Smooth muscle cell (in vitro differentiated cells): ENCODE results near the gene ING3. TPM values are rescaled to one million over a fixed set of nuclear protein-coding genes. Genes with fewer than 3 reads are reported as not detected.

ENCODE experiments used
- DNase-seq: peaks from one replicate; lab custom pipeline; 2025; ENCODE audit not compliant: unreplicated experiment; lab: John Stamatoyannopoulos, UW
- H2AFZ ChIP-seq: fragments of 200-600 bp; sonication (generic); 2 replicates; pipeline ENCODE4 v1.6.0; 2016; ENCODE audit warnings: antibody characterized with exemption, low read depth, mild to moderate bottlenecking
- H3F3A ChIP-seq: fragments of 200-600 bp; sonication (generic); 2 replicates; pipeline ENCODE4 v1.6.0; 2017; ENCODE audit warnings: antibody characterized with exemption, low read depth
- H3K27ac ChIP-seq: fragments of 200-600 bp; sonication (generic); 2 replicates; pipeline ENCODE4 v1.5.1; 2016; ENCODE audit warnings: low read depth, mild to moderate bottlenecking
- H3K27me3 ChIP-seq: fragments of 200-600 bp; sonication (generic); 2 replicates; pipeline ENCODE4 v1.6.1; 2016; ENCODE audit warnings: low read depth, mild to moderate bottlenecking
- H3K36me3 ChIP-seq: fragments of 200-600 bp; sonication (generic); 2 replicates; pipeline ENCODE4 v1.5.1; 2016; ENCODE audit warnings: low read depth
- H3K4me1 ChIP-seq: fragments of 200-600 bp; sonication (generic); 2 replicates; pipeline ENCODE4 v1.5.1; 2016; ENCODE audit warnings: low read depth
- H3K4me2 ChIP-seq: fragments of 200-600 bp; sonication (generic); 2 replicates; pipeline ENCODE4 v1.6.0; 2016; ENCODE audit warnings: mild to moderate bottlenecking
- H3K4me3 ChIP-seq: fragments of 200-600 bp; sonication (generic); 2 replicates; pipeline ENCODE4 v1.5.1; 2016; ENCODE audit warnings: mild to moderate bottlenecking
- H3K79me2 ChIP-seq: fragments of 200-600 bp; sonication (generic); 2 replicates; pipeline ENCODE4 v1.6.0; 2016; ENCODE audit warnings: low read depth, mild to moderate bottlenecking
- H3K9ac ChIP-seq: fragments of 200-600 bp; sonication (generic); 2 replicates; pipeline ENCODE4 v1.6.0; 2016; ENCODE audit warnings: low read depth
- H3K9me3 ChIP-seq: fragments of 200-600 bp; sonication (generic); replicated peaks from 2 replicates; pipeline ENCODE4 v1.5.1; 2016; ENCODE audit warnings: low read depth
- H4K20me1 ChIP-seq: fragments of 200-600 bp; sonication (generic); 2 replicates; pipeline ENCODE4 v1.6.0; 2016; ENCODE audit warnings: low read depth
- CTCF ChIP-seq: fragments of 200-600 bp; sonication (generic); IDR thresholded peaks from 2 replicates; pipeline ENCODE4 v1.5.1; 2017; ENCODE audit warnings: borderline replicate concordance, mild to moderate bottlenecking, antibody characterized with exemption; ENCODE audit not compliant: insufficient read depth, poor library complexity, severe bottlenecking
- WGBS: methylation state at CpG from one replicate; pipeline ENCODE4 v1.1.7; 2016; ENCODE audit warnings: low lambda C conversion rate; 5-methylcytosine and 5-hydroxymethylcytosine counted together
- polyA plus RNA-seq: library from polyadenylated mRNA; unstranded; fragments of >200 nt; fragmentation: Nextera tagmentation; extraction: Ambion mirVana; gene quantifications from 2 replicates; pipeline ENCODE4 v1.2.1, GENCODE V29; 2016
- total RNA-seq: library from RNA; depleted of rRNA; stranded (reverse); fragments of >200 nt; gene quantifications from 2 replicates; pipeline ENCODE4 v1.2.3, GENCODE V29; 2014

ING3 gene
- total and polyA plus RNA-seq, 2 experiments from 2014 or later: 8.4 to 11.8 TPM

- H3K36me3 ChIP-seq: no peaks in the 10 kb centered on the region
- 91% methylated on average over 3 of the region's 3 CpGs for WGBS
Measured at GRCh38 chr7:120984406-120984805, 33.8 kb downstream of the ING3 start.

GRCh38 chr7:120985130-120985758 lies 34.7 kb downstream of the ING3 start:
- Histone ChIP-seq H3K4me2 (no peak overlapping the region), H2AFZ (no peak overlapping the region), H3F3A (peaks cover 18% of the 10 kb centered on the region), H3K4me1 (peaks cover 8% of the 10 kb centered on the region), H3K27ac (no peak overlapping the region), H3K4me3 (no peak overlapping the region), H3K9ac (no peak overlapping the region), H3K27me3 (no peaks in the 10 kb centered on the region), H3K36me3 (no peaks in the 10 kb centered on the region), H3K79me2 (peaks cover under 1% of the 10 kb centered on the region), H3K9me3 (no peaks in the 10 kb centered on the region), H4K20me1 (no peaks in the 10 kb centered on the region)
- no peak for TF ChIP-seq CTCF
- DNase-seq: no peak
- 11% methylated on average over 2 of the region's 2 CpGs for WGBS

More at GRCh38 chr7:120984406-120984805, 33.8 kb downstream of the ING3 start:
- Histone ChIP-seq H3K4me3 (no peak overlapping the region), H3K9ac (no peak overlapping the region), H3K4me1 (peaks cover 12% of the 10 kb centered on the region), H3K4me2 (no peak overlapping the region), H3K27ac (no peak overlapping the region), H3F3A (peaks cover 12% of the 10 kb centered on the region), H3K79me2 (no peaks in the 10 kb centered on the region), H3K9me3 (no peaks in the 10 kb centered on the region), H2AFZ (no peak overlapping the region), H3K27me3 (no peaks in the 10 kb centered on the region), H4K20me1 (no peaks in the 10 kb centered on the region)
- TF ChIP-seq CTCF: no peak
- no peak for DNase-seq

GRCh38 chr7:120985839-120986238 lies 35.3 kb downstream of the ING3 start:
- no peak overlapping the region for H3K27ac ChIP-seq
- TF ChIP-seq CTCF: no peak
- H3K4me3 ChIP-seq: no peak overlapping the region
- no peak overlapping the region for H3K9ac ChIP-seq
- 89% methylated on average over 2 of the region's 2 CpGs for WGBS
- no peaks in the 10 kb centered on the region for H3K9me3 ChIP-seq
- no peak for DNase-seq
- H3K36me3 ChIP-seq: no peaks in the 10 kb centered on the region
- peaks cover 11% of the 10 kb centered on the region for H3K4me1 ChIP-seq
- H4K20me1 ChIP-seq: no peaks in the 10 kb centered on the region
- H2AFZ ChIP-seq: no peak overlapping the region
- no peak overlapping the region for H3K4me2 ChIP-seq
- peaks cover 18% of the 10 kb centered on the region for H3F3A ChIP-seq
- peaks cover 7% of the 10 kb centered on the region for H3K79me2 ChIP-seq
- no peaks in the 10 kb centered on the region for H3K27me3 ChIP-seq

- Histone ChIP-seq H3K4me1 (peaks cover 11% of the 10 kb centered on the region), H3F3A (peaks cover 18% of the 10 kb centered on the region), H3K9ac (no peak overlapping the region), H4K20me1 (no peaks in the 10 kb centered on the region), H3K27ac (no peak overlapping the region), H3K79me2 (peaks cover 11% of the 10 kb centered on the region), H3K9me3 (no peaks in the 10 kb centered on the region), H3K27me3 (no peaks in the 10 kb centered on the region), H3K36me3 (no peaks in the 10 kb centered on the region), H2AFZ (no peak overlapping the region), H3K4me3 (no peak overlapping the region), H3K4me2 (no peak overlapping the region)
- DNase-seq: no peak
- 17% methylated on average over 2 of the region's 2 CpGs for WGBS
- TF ChIP-seq CTCF: no peak
Measured at GRCh38 chr7:120986650-120987049, 36.1 kb downstream of the ING3 start.
